ENCODE data around the gene GALNT14. TPM values are rescaled to one million over a fixed set of nuclear protein-coding genes. Genes with fewer than 3 reads are reported as not detected.

Gene GALNT14
- total RNA-seq, 1 experiment from 2014 or later: 0.21 TPM

GRCh38 chr2:30994227-30995056 is 143.8 kb downstream of the GALNT14 start:
- Histone ChIP-seq H3K27ac (no peak overlapping the region), H3K9me3 (replicated peaks) (no peaks in the 10 kb centered on the region), H3K27me3 (replicated peaks) (peaks cover 4% of the 10 kb centered on the region; the same call in 1 of the 2 replicates), H3K36me3 (no peaks in the 10 kb centered on the region), H3K4me1 (replicated peaks) (no peaks in the 10 kb centered on the region), H3K4me3 (no peak overlapping the region)
- no peak for DNase-seq (ENCODE audit: low read depth in 1 of 2, low spot score in 2 of 2)

GRCh38 chr2:30992781-30993180 is 145.5 kb downstream of the GALNT14 start:
- H3K9me3 ChIP-seq (replicated peaks): no peaks in the 10 kb centered on the region
- no peaks in the 10 kb centered on the region for H3K4me1 ChIP-seq (replicated peaks)
- H3K4me3 ChIP-seq: no peak overlapping the region
- no peaks in the 10 kb centered on the region for H3K36me3 ChIP-seq
- no peak for DNase-seq (ENCODE audit: low read depth in 1 of 2, low spot score in 2 of 2)
- H3K27ac ChIP-seq: no peak overlapping the region
- H3K27me3 ChIP-seq (replicated peaks): no peaks in the 10 kb centered on the region; the same call in 1 of the 2 replicates

GRCh38 chr2:30990671-30991070 is 147.6 kb downstream of the GALNT14 start:
- Histone ChIP-seq H3K9me3 (replicated peaks) (no peaks in the 10 kb centered on the region), H3K4me1 (replicated peaks) (no peaks in the 10 kb centered on the region), H3K27me3 (replicated peaks) (no peaks in the 10 kb centered on the region), H3K27ac (no peak overlapping the region), H3K36me3 (no peaks in the 10 kb centered on the region), H3K4me3 (no peak overlapping the region)
- no peak for DNase-seq (ENCODE audit: low read depth in 1 of 2, low spot score in 2 of 2)

GRCh38 chr2:30990176-30990575 is 148.1 kb downstream of the GALNT14 start:
- no peak for DNase-seq (ENCODE audit: low read depth in 1 of 2, low spot score in 2 of 2)
- H3K4me1 ChIP-seq (replicated peaks): no peaks in the 10 kb centered on the region
- H3K27ac ChIP-seq: no peak overlapping the region
- no peaks in the 10 kb centered on the region for H3K36me3 ChIP-seq
- H3K27me3 ChIP-seq (replicated peaks): no peaks in the 10 kb centered on the region
- no peak overlapping the region for H3K4me3 ChIP-seq
- H3K9me3 ChIP-seq (replicated peaks): no peaks in the 10 kb centered on the region

- no peak for DNase-seq (ENCODE audit: low read depth in 1 of 2, low spot score in 2 of 2)
- no peaks in the 10 kb centered on the region for H3K9me3 ChIP-seq (replicated peaks)
- H3K36me3 ChIP-seq: no peaks in the 10 kb centered on the region
- no peaks in the 10 kb centered on the region for H3K27me3 ChIP-seq (replicated peaks)
- H3K27ac ChIP-seq: no peak overlapping the region
- no peak overlapping the region for H3K4me3 ChIP-seq
- no peaks in the 10 kb centered on the region for H3K4me1 ChIP-seq (replicated peaks)
These were observed 148.5 kb downstream of the GALNT14 start for GRCh38 chr2:30989746-30990145.

- Histone ChIP-seq H3K4me1 (replicated peaks) (no peaks in the 10 kb centered on the region), H3K4me3 (no peak overlapping the region), H3K27me3 (replicated peaks) (no peaks in the 10 kb centered on the region), H3K27ac (no peak overlapping the region), H3K36me3 (no peaks in the 10 kb centered on the region), H3K9me3 (replicated peaks) (no peaks in the 10 kb centered on the region)
- DNase-seq (ENCODE audit: low read depth in 1 of 2, low spot score in 2 of 2): no peak
These were observed 150.7 kb downstream of the GALNT14 start for GRCh38 chr2:30987566-30987965.

GRCh38 chr2:30986231-30986580 is 152.0 kb downstream of the GALNT14 start:
- DNase-seq (ENCODE audit: low read depth in 1 of 2, low spot score in 2 of 2): no peak
- H3K4me3 ChIP-seq: no peak overlapping the region
- no peaks in the 10 kb centered on the region for H3K4me1 ChIP-seq (replicated peaks)
- no peaks in the 10 kb centered on the region for H3K27me3 ChIP-seq (replicated peaks)
- H3K9me3 ChIP-seq (replicated peaks): no peaks in the 10 kb centered on the region
- H3K27ac ChIP-seq: no peak overlapping the region
- no peaks in the 10 kb centered on the region for H3K36me3 ChIP-seq

- H3K4me1 ChIP-seq (replicated peaks): no peaks in the 10 kb centered on the region
- no peaks in the 10 kb centered on the region for H3K27me3 ChIP-seq (replicated peaks)
- H3K9me3 ChIP-seq (replicated peaks): no peaks in the 10 kb centered on the region
- DNase-seq (ENCODE audit: low read depth in 1 of 2, low spot score in 2 of 2): no peak
- no peaks in the 10 kb centered on the region for H3K36me3 ChIP-seq
- H3K27ac ChIP-seq: no peak overlapping the region
- H3K4me3 ChIP-seq: no peak overlapping the region
These were observed 152.6 kb downstream of the GALNT14 start for GRCh38 chr2:30985493-30986230.

- Histone ChIP-seq H3K4me1 (replicated peaks) (no peaks in the 10 kb centered on the region), H3K4me3 (no peak overlapping the region), H3K9me3 (replicated peaks) (no peaks in the 10 kb centered on the region), H3K27ac (no peak overlapping the region), H3K27me3 (replicated peaks) (no peaks in the 10 kb centered on the region), H3K36me3 (no peaks in the 10 kb centered on the region)
- no peak for DNase-seq (ENCODE audit: low read depth in 1 of 2, low spot score in 2 of 2)
These were observed 154.1 kb downstream of the GALNT14 start for GRCh38 chr2:30984148-30984547.

- Histone ChIP-seq H3K27ac (no peak overlapping the region), H3K4me1 (replicated peaks) (no peaks in the 10 kb centered on the region), H3K27me3 (replicated peaks) (no peaks in the 10 kb centered on the region), H3K4me3 (no peak overlapping the region), H3K36me3 (no peaks in the 10 kb centered on the region), H3K9me3 (replicated peaks) (no peaks in the 10 kb centered on the region)
- no peak for DNase-seq (ENCODE audit: low read depth in 1 of 2, low spot score in 2 of 2)
These were observed 156.7 kb downstream of the GALNT14 start for GRCh38 chr2:30981510-30981909.

GRCh38 chr2:30981096-30981495 is 157.1 kb downstream of the GALNT14 start:
- H3K27ac ChIP-seq: no peak overlapping the region
- H3K27me3 ChIP-seq (replicated peaks): no peaks in the 10 kb centered on the region; the same call in 1 of the 2 replicates
- no peaks in the 10 kb centered on the region for H3K9me3 ChIP-seq (replicated peaks)
- no peaks in the 10 kb centered on the region for H3K36me3 ChIP-seq
- H3K4me3 ChIP-seq: no peak overlapping the region
- no peaks in the 10 kb centered on the region for H3K4me1 ChIP-seq (replicated peaks)
- DNase-seq (ENCODE audit: low read depth in 1 of 2, low spot score in 2 of 2): no peak

- Histone ChIP-seq H3K36me3 (no peaks in the 10 kb centered on the region), H3K4me3 (no peak overlapping the region), H3K9me3 (replicated peaks) (no peaks in the 10 kb centered on the region), H3K27me3 (replicated peaks) (no peaks in the 10 kb centered on the region; the same call in 1 of the 2 replicates), H3K27ac (no peak overlapping the region), H3K4me1 (replicated peaks) (no peaks in the 10 kb centered on the region)
- no peak for DNase-seq (ENCODE audit: low read depth in 1 of 2, low spot score in 2 of 2)
These were observed 158.4 kb downstream of the GALNT14 start for GRCh38 chr2:30979822-30980245.

- H3K27ac ChIP-seq: no peak overlapping the region
- no peaks in the 10 kb centered on the region; the same call in 1 of the 2 replicates for H3K27me3 ChIP-seq (replicated peaks)
- no peaks in the 10 kb centered on the region for H3K36me3 ChIP-seq
- H3K9me3 ChIP-seq (replicated peaks): no peaks in the 10 kb centered on the region
- no peak overlapping the region for H3K4me3 ChIP-seq
- H3K4me1 ChIP-seq (replicated peaks): no peaks in the 10 kb centered on the region
- DNase-seq (ENCODE audit: low read depth in 1 of 2, low spot score in 2 of 2): no peak
These were observed 159.4 kb downstream of the GALNT14 start for GRCh38 chr2:30978854-30979253.

- no peak overlapping the region for H3K27ac ChIP-seq
- no peaks in the 10 kb centered on the region for H3K4me1 ChIP-seq (replicated peaks)
- no peak overlapping the region for H3K4me3 ChIP-seq
- H3K36me3 ChIP-seq: no peaks in the 10 kb centered on the region
- H3K9me3 ChIP-seq (replicated peaks): no peaks in the 10 kb centered on the region
- DNase-seq (ENCODE audit: low read depth in 1 of 2, low spot score in 2 of 2): no peak
- no peaks in the 10 kb centered on the region; the same call in 1 of the 2 replicates for H3K27me3 ChIP-seq (replicated peaks)
These were observed 160.2 kb downstream of the GALNT14 start for GRCh38 chr2:30978044-30978443.

Data from SJSA1 (cell line).